GM12874 (cell line): ENCODE data around the gene PMP22.

Experiments
- TF ChIP-seq, protein P1 (sequence below): IDR thresholded peaks from 2 replicates; pipeline ENCODE4 v1.5.1; 2011; ENCODE audit warnings: low read depth, mild to moderate bottlenecking, control low read depth, low read length, moderate library complexity; ENCODE audit not compliant: insufficient read depth

PMP22 gene

DNA sequence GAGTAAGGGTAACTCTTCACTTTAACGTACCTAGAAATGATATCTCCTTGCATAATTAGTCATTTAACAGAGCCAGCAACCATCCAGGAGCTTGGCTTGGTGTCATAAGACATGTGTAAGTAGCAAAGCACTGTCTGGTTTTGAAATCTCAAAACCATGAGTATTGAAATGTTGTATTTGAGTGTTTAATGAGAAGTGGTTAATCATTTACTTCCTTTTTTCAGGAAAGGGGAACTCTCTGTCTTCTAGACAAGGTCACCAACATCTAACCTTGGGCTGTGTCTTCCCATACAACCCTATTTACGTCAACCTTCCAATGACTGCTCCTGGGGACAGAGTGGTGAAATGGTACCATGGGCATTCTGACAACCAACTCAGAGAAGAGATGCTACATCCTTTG is 27.1 kb downstream of the PMP22 start:
- TF ChIP-seq, protein P1, sequence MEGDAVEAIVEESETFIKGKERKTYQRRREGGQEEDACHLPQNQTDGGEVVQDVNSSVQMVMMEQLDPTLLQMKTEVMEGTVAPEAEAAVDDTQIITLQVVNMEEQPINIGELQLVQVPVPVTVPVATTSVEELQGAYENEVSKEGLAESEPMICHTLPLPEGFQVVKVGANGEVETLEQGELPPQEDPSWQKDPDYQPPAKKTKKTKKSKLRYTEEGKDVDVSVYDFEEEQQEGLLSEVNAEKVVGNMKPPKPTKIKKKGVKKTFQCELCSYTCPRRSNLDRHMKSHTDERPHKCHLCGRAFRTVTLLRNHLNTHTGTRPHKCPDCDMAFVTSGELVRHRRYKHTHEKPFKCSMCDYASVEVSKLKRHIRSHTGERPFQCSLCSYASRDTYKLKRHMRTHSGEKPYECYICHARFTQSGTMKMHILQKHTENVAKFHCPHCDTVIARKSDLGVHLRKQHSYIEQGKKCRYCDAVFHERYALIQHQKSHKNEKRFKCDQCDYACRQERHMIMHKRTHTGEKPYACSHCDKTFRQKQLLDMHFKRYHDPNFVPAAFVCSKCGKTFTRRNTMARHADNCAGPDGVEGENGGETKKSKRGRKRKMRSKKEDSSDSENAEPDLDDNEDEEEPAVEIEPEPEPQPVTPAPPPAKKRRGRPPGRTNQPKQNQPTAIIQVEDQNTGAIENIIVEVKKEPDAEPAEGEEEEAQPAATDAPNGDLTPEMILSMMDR, result no peak

DNA sequence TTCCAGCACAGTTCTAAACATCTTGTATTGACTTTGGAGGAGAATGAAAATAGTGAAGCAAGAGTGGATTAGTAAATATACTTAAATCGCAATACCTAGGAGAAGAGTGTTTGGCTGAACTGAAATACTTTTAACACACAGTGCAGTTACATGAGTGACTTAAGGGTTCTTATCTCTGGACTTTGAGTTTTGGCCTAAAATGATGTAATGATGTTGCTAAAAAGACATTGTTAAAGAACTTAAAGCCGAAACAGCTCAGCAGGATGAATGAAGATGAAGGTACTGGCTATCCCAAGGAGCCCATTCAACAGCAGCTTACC is 28.1 kb downstream of the PMP22 start:
- TF ChIP-seq, protein P1, result no peak

DNA sequence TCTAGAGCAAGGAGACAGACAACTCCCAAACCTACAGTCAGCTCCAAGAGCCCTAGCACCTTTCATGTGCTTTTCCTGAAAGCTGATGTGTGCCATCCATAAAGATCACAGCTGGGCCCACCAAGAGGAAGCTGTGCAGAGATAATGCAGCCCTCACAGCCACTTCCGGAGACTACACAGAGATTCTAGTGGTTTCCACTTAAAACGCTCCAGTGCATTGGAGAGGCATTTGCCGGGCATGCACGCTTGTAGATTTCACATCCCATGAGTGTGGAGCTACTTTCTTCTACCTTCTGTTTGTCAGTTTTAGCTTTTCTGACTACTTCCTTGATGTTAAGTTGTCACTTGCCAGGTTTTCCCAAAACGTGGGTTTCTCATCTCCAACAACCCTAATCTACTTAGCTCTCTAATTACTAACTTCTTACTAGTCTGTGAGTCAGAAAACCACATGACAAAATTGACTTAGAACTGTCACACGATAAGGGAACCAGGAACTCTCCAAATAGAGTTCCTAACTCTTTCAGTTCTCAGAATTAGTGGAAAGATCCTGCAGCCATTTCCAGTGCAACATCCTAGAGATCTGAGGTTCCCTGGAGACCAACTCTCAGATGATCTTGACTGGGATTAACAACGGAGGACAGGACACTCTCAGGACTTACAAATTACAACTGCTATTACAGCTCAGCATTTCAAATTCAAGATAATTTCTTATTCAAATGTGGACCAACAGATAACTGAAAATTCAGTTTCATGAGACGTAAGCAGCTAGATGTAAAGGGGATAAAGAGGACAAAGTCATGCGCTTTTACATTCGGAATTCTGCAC is 28.6 kb downstream of the PMP22 start:
- TF ChIP-seq, protein P1, result no peak

DNA sequence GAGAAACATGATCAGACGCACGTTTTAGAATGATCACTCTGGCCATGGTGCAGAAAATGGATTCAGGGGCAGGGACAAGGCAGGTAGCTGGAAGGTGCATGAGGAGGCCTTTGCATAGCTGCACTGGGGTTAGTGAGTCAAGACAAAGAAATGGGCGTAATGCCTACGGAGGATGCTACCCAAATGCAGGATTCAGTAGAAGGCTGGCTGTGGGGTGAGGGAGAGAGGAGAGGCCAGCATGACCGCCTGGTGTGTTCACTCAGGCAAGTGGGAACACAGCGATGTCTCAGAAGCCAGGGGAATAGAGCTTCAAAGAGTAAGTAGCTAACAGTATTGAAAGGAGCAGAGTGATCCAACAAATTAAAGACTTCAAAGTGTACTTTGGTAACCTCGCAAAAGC is 31.2 kb downstream of the PMP22 start:
- TF ChIP-seq, protein P1, result no peak

DNA sequence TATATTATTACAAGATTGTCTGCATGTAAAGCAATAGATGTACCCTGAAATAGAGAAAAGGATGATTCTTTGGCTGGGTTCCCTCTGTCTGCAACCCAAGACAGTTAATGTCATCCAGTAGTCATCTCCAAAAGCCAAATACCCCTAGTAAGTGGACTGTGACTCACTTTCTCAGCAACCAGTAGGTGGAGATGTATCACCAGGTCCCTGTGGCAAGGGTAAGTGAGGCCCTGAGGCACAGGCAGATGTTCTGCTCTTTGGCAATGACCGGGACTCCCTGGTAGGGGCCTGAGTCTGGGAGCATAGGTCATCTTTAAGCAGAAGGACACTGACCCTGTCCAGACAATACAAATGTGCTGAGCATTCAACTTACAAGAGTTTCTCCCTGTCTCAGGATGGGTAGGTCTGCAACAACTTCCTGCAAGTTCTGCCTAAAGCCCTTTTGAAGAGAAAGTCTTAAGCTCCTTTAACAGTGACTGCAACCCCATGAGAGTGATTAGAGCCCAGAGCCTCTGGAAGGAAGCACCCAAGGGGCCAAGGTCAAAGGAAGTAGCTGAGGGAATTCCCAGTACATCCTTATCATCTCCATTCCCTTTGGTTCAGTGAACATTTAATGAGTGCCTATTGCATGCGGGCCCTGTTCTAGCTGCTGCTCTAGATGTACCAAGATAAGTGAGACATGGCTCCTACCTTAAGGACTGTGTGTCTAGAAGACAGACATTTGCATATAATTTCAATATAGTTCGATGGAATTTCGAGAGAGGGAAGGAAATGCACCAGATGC is 31.9 kb downstream of the PMP22 start:
- TF ChIP-seq, protein P1, result no peak

DNA sequence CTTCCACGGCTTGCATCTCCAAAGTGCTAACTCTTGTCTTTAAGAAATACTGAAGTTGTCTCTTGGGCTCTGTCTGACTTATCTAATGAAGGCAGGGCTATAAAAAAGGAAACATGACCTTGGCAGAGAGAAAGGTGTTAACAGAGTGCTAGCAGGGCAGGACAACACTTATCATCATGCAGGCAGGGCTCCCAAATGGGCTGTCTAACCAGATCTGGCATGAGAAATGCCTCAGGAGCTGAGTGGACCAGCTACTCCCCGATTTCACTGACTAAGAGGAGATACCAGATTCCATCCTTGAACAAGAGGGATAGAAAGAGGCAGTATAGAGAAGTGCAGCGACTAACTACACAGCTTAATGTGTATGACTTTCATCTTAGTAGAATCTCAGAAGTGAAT is 32.6 kb downstream of the PMP22 start:
- TF ChIP-seq, protein P1, result no peak

DNA sequence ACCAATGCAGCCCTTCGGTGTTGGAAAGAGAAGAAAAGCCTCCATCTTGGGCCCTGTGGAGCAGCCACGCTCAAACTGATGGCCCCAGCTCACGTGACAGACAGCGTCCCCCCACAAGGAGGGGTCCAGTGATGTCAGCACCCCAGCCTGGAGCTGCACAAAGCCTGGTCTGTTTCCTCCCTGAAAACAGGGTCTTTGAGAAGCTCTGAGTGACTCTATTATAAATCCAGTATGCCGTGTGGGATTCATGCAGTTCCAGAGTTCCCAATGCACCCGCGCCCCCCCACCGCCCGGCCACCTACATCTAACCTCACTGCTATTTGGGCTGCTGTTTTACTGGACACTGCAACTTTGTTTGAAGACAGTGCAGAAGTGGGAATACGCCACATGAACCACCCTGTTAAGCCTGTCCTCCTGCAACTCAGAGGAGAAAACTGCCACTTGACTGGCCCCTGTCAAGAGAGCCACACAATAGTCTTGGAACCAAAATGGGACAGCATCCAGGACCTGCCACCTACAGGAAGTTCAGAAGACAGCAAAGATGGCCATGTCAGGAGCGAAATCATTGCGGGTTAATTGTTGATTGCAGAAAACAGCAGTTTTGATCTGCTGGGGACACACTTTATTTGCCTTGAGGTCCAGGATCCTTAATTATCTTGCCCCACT is 33.1 kb downstream of the PMP22 start:
- TF ChIP-seq, protein P1, result no peak
